Stimulated activated CD8-positive, alpha-beta memory T cell treated with anti-CD3 and anti-CD28 coated beads, Interleukin-7, amount 100 ng/mL, for 48 hours (primary cell): ENCODE results near the gene SRM.
"Not testable (repeated sequence)": the region's sequence is repeated elsewhere in the genome, so short reads cannot be mapped to it uniquely, and the experiment has no call there.

Experiments
- DNase-seq, 2 donors: peaks; one replicate each; pipeline ENCODE4 v3.0.0-alpha.2; 2020; ENCODE audit warnings: low read depth in 1 of 2; ENCODE audit errors: extremely low read depth in 1 of 2

Gene SRM

GRCh38 chr1:11059968-11060830, at the start of gene SRM:
Gene SRM, minus strand, starts transcription at chr1:11060018. Its CDS starts 75 bp downstream, at chr1:11059943.
- peak; percentile 86 to 91 for DNase-seq

- DNase-seq = no peak
Observed at GRCh38 chr1:11109047-11109760, 49.4 kb upstream of the SRM start.

- DNase-seq = no peak
Observed at GRCh38 chr1:11107599-11107998, 47.8 kb upstream of the SRM start.

- DNase-seq = no peak
Observed at GRCh38 chr1:11105586-11105985, 45.8 kb upstream of the SRM start.

GRCh38 chr1:11101347-11101746, 41.5 kb upstream of the SRM start:
- no peak for DNase-seq

- not testable (repeated sequence) for DNase-seq
Observed at GRCh38 chr1:11100806-11101205, 41.0 kb upstream of the SRM start.

- DNase-seq = no peak
Observed at GRCh38 chr1:11100149-11100493, 40.3 kb upstream of the SRM start.

GRCh38 chr1:11099310-11100148, 39.7 kb upstream of the SRM start, which contains the start of gene EXOSC10:
Gene EXOSC10, minus strand, starts transcription at chr1:11099869. Its CDS starts 38 bp downstream, at chr1:11099831.
- DNase-seq = peak; percentile 89 to 90

- no peak for DNase-seq
Observed at GRCh38 chr1:11098931-11099309, 39.1 kb upstream of the SRM start.

GRCh38 chr1:11083784-11084183, 24.0 kb upstream of the SRM start:
- not testable (repeated sequence) for DNase-seq

GRCh38 chr1:11080931-11081330, 21.1 kb upstream of the SRM start:
- no peak for DNase-seq

GRCh38 chr1:11078631-11079030, 18.8 kb upstream of the SRM start:
- no peak for DNase-seq

GRCh38 chr1:11073398-11073797, 13.6 kb upstream of the SRM start:
- not testable (repeated sequence) for DNase-seq

- DNase-seq = no peak
Observed at GRCh38 chr1:11072216-11072917, 12.5 kb upstream of the SRM start.

GRCh38 chr1:11071463-11072215, 11.8 kb upstream of the SRM start:
- no peak for DNase-seq

- no peak for DNase-seq
Observed at GRCh38 chr1:11070876-11071275, 11.1 kb upstream of the SRM start.

GRCh38 chr1:11068600-11069473, 9.0 kb upstream of the SRM start:
- DNase-seq = no peak

GRCh38 chr1:11067716-11068599, 8.1 kb upstream of the SRM start:
- DNase-seq = no peak
